ENCODE results near the gene AGAP6.
"Not testable (repeated sequence)": the region's sequence is repeated elsewhere in the genome, so short reads cannot be mapped to it uniquely, and the experiment has no call there.

The AGAP6 gene

DNA sequence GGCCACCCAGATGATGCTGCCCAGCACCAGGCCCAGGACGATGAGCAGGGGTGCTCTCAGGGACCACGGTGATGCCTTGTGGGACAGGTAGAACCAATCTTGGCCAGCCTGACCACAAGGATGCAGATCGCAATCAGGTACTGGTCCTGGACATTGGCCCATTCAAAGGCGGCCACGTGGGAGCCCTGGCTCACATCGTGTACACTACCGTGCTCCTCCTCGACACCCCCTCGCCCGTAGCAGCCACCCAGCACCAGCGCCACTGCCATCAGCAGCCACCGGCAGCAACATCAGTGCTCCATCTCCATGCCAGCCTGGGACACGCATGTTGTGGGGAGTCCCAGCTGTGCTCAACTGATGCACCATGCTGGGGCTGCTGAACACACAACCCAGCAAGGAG, 39.0 kb downstream of the AGAP6 start:
- DNase-seq, result no peak

DNA sequence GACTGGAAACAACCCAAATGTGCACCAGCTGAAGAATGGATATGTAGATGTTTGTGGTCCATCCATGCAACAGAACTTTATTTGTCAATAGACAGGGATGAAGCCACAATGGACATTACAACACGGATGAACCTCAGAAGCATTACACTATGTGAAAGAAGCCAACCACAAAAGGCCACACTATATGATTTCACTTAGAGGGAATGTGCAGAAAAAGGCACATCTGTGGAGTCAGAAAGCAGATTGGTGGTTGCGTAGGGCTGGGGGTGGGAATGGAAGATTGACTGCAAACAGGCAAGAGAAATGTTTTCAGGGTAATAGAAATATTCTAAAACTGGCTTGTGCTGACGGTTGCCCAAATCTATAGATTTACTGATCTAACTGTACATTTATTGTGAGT, 45.3 kb downstream of the AGAP6 start:
- DNase-seq, result no peak

DNA sequence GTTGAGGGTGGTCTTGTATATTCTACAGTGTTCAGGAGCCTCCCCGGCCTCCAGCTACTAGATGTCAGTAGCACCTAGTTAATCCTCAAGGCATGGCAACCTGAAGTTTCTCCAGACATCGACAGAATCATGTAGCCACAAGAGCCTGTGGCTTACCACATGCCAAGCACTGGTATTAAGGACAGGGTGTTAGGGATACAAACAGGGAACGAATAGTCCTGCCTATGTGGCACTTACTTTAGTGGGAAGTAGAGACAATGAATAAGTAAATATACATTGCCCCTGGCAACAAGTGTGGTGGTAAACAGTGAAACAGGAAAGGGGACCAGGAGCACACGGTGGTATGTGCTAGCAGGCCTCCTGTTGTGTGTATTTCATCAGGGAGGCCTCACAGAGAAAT, 47.1 kb downstream of the AGAP6 start:
- not testable (repeated sequence) for DNase-seq

DNA sequence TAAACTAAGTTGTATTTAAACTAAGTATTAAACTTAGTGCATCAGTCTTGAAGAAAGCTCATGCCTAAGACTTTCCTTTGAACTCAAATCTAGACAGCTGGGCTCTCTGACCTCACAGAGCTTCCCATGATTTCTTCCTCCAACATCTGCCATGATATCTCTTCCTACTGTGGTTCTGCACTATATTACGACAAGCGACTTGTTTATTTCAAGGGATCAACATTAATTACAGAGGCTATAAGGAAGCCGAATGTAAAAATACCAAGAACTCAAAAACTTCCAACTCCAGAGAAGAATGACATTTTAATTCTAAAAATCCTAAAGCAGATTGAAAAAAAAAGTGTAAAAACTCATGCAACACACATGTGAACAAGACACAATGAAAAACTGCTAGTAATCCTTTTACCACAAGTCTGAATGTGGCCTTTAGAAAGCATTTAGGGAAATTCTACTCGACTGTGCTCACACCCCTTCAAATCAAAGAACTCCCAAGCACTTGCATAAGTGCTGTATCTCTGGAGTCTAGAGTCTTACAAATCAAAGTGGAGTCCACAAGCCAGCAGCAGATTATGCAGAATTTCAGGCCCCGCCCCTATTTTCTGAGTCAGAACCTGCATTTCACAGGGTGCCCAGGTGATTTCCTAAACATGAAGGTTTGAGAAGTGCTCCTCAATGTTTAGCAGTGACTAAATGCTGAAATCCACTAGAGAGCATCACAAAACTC, 56.9 kb downstream of the AGAP6 start:
- DNase-seq, result no peak

DNA sequence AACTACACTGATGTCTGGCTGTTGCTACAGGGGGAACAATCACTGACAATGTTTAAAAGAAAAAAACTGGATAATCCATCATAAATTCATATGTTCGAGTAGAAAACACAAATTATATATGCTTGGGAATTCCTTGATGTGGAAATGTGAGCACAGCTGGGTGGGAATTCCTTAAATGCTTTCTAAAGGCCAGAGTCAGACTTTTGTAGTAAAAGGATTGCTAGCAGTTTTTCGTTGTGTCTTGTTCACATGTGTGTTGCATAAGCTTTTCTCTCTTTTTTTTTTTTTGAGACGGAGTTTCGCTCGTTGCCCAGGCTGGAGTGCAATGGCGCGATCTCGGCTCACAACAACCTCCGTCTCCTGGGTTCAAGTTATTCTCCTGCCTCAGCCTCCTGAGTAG, 58.3 kb downstream of the AGAP6 start:
- not testable (repeated sequence) for DNase-seq

DNA sequence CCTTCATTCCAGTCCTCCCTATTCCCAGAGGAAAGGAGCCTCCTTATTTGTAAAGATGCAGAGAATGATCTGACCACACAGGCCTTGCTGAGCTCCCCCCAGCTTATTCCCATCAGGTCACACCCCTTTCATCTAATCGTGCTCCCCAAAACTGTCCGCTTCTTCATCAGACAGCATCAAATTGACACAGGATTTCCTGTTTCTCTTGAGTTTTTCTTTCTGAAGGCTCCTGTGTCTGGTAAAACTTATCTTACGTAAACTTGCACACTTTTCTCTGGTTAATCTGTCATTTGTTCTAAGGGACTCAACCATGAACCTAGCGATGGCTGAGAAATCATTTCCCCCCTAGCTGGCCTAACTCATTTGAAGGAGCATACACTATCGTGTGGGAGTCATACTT, 59.4 kb downstream of the AGAP6 start:
- not testable (repeated sequence) for DNase-seq

DNA sequence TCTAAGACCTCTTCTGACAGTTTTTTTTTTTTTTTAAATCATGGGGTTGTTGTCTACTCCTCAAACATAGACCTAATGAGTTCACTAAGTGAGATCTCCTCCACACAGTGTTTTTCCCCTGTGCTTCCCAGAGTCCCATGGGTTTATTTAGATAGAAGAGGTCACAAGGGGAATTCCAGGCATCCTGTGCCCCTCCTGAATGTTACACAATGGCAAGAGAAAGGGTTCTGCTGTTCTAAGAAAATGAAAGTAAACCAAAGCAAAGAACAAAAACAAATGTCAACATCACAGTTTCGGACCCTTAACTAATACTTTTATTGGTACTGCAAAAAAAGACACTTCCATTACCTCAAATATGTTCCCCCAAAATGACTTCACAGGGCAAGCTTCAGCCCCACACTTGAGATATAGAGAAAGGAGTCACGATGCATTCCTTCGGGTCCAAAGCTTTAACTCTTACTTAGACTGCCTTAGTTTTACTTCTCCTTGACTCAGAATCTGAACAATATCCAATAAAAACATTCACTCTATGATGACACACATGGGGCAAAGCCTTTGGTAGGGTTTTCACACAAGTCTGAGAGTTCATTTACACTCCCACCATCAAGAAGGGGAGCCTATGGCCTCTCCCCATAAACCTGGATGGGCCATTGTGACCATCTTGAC, 63.9 kb downstream of the AGAP6 start:
- not testable (repeated sequence) for DNase-seq

DNA sequence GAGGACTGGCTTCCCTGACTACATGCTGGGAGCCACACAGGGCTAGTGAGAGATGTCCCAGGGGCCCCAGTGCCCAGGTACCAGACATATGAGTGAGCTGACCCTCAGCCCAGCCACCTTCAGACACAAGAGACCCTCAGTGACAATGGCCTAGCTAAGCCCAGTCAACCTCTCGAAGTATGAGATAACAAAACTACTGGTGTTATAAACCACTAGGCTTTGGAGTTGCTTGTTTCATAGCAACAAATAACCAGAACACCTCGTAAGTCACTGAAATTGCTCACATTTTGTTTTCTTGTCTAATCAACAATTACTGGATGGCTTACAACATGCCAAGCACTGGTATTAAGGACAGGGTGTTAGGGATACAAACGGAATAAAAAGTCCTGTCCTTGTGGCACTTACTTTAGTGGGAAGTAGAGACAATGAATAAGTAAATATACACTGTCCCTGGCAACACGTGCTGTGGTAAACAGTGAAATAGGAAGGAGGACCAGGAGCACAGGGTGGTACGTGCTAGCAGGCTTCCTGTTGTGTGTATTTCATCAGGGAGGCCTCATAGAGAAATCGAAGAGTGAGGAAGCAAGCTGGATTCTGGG, 64.7 kb downstream of the AGAP6 start:
- DNase-seq, result not testable (repeated sequence)

DNA sequence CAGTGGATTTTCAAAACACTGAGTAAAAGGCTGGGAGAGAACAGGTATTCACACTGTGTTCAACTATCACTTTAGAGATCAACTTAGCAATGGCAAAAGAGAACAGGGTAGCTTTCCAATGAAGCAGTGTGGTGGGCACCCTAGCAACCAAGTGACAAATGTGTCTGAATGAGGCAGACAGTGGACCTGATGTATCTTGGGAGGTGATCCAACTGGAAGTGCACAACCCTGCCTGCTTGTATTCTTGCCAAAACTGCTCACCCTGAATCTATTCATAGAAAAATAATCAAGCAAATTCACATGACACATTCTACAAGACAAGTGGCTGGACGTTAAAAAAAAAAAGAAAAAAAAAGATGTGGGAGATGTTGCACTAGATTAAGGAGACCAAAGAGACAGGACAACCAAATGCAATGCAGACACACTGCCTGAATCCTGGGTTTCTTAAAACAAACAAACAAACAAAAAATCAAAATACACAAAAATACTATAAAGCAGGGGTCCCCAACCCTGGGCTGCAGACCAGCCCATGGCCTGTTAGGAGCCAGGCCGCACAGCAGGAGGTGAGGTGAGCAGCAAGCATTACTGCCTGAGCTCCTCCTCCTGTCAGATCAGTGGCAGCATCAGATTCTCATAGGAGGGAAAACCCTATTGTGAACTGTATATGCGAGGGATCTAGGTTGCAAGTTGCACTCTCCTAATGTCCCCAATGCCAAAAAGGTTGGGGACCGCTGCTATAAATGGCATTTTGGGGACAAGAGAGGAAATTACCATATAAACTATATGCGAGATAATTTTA, 67.5 kb downstream of the AGAP6 start:
- not testable (repeated sequence) for DNase-seq

DNA sequence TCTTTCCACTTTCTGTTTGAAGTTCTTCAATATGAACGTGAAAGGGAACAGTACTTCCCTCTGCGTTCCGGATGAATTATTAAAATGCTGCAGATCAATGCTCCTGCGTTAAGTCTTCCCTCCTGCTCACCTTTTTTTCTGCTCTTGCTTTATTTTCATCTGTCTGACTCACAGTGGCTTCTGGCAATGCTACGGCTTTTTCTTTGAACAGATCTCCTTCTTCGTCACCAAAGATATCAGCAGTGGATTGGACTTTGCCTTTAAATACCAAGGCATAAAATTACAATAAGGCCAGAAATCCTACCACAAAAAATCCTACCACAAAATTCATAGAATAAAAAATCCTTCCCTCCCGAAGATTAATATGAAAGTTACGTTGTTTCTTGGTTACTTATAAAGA, 68.4 kb downstream of the AGAP6 start:
- DNase-seq, result not testable (repeated sequence)

DNA sequence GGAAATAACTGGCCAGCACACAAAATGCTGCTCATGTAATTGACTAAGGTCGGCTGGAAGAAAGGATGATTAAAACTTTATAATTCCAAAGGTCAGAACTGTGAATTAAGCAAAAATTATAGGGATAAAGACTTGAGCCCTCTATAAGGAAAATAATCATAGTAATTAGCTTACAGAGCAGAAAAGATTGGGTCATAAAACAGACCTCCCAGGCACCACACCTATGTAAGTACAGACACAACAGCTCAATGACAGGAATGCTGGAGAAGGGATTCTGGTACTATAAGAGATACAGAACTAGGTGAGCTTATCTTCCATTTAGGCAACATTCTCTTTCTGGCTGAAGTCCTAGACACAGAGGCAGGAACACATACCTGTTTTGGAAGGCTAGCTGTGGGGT, 70.5 kb downstream of the AGAP6 start:
- DNase-seq, result not testable (repeated sequence)

DNA sequence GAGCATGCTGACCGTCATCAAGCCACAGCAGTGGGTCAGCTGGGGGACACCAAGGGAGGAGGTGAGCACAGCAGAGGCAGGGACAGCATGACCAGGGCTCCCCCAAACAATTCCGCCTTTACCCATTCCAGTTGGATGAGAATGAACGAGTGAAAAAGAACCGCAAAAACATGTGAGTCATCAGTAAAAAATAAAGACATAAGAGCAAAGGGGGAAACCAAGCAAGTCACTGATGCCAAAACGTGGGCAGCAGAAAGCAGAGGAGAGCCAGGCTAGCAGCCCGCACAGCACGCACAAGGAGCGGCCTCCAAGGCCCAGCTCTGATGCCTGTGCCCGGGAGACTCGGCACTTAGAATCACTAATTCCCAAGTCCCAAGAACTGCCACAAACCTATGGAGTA, 71.7 kb downstream of the AGAP6 start:
- DNase-seq, result not testable (repeated sequence)

Measured in activated CD4-positive, alpha-beta T cell treated with anti-CD3 and anti-CD28 coated beads, Interleukin-2, amount 50 U/mL, for 16 hours (primary cell).